Skeletal muscle tissue (tissue), 4 donors: ENCODE measurements around the gene DYNC1I1. TPM values are rescaled to one million over a fixed set of nuclear protein-coding genes. Genes with fewer than 3 reads are reported as not detected.

Source experiments
- H3K27ac ChIP-seq: one replicate; pipeline ENCODE4 v1.7.0; 2013; ENCODE audit warnings: mild to moderate bottlenecking, low read depth, low read length, inconsistent platforms
- H3K27me3 ChIP-seq, 3 donors: one replicate each; pipeline ENCODE4 v1.7.0; 2013; ENCODE audit warnings: low read length in 3 of 3; ENCODE audit not compliant: control insufficient read depth in 3 of 3, insufficient read depth in 3 of 3
- H3K36me3 ChIP-seq, 3 donors: one replicate each; pipeline ENCODE4 v1.7.0; 2013; ENCODE audit warnings: low read length in 3 of 3; ENCODE audit not compliant: control insufficient read depth in 3 of 3, insufficient read depth in 3 of 3
- H3K4me1 ChIP-seq, 3 donors: one replicate each; pipeline ENCODE4 v1.7.0; 2013; ENCODE audit warnings: low read length in 3 of 3, mild to moderate bottlenecking in 3 of 3; ENCODE audit not compliant: control insufficient read depth in 3 of 3, insufficient read depth in 3 of 3
- H3K4me3 ChIP-seq, 3 donors: one replicate each; pipeline ENCODE4 v1.7.0; 2013; ENCODE audit warnings: low read length in 3 of 3
- H3K9ac ChIP-seq, 3 donors: one replicate each; pipeline ENCODE4 v1.7.0; 2013; ENCODE audit warnings: low read length in 3 of 3, mild to moderate bottlenecking in 3 of 3, moderate library complexity in 2 of 3, low read depth in 1 of 3
- H3K9me3 ChIP-seq, 3 donors: one replicate each; pipeline ENCODE4 v1.7.0; 2013; ENCODE audit warnings: low read length in 3 of 3; ENCODE audit not compliant: control insufficient read depth in 3 of 3
- total RNA-seq: library from RNA; depleted of rRNA; stranded (reverse); fragments of >200 nt; gene quantifications from one replicate; pipeline ENCODE4 v1.2.3, GENCODE V29; 2014
- donor health status: Osteomylitis.

Gene DYNC1I1
- total RNA-seq, 1 donor from 2014 or later, result 1.6 TPM

- H3K9me3 ChIP-seq, result no peaks in the 10 kb centered on the region
- peak overlapping the region; percentile 66 to 78 (median 72) for H3K4me3 ChIP-seq
- peaks cover 7 to 20% (median 7%) of the 10 kb centered on the region in 3 donors for H3K27me3 ChIP-seq
- H3K36me3 ChIP-seq, result no peaks in the 10 kb centered on the region
- H3K27ac ChIP-seq, result no peak overlapping the region
- peak overlapping the region; percentile 19 to 54 (median 46) for H3K9ac ChIP-seq
- peaks cover 5 to 6% (median 5%) of the 10 kb centered on the region in 3 donors for H3K4me1 ChIP-seq
These were observed 303.4 kb downstream of the DYNC1I1 start for GRCh38 chr7:96075510-96076349.

GRCh38 chr7:96076350-96076707 lies 304.0 kb downstream of the DYNC1I1 start:
- H3K4me3 ChIP-seq, result peak overlapping the region; percentile 66 to 78 (median 72)
- H3K9ac ChIP-seq, result peak overlapping the region; percentile 19 to 54 (median 46)
- peaks cover 7 to 20% (median 7%) of the 10 kb centered on the region in 3 donors for H3K27me3 ChIP-seq
- no peaks in the 10 kb centered on the region for H3K9me3 ChIP-seq
- H3K4me1 ChIP-seq, result peaks cover 5 to 6% (median 5%) of the 10 kb centered on the region in 3 donors
- no peaks in the 10 kb centered on the region for H3K36me3 ChIP-seq
- H3K27ac ChIP-seq, result no peak overlapping the region

- Histone ChIP-seq H3K4me1 (peaks cover 5 to 6% (median 5%) of the 10 kb centered on the region in 3 donors), H3K27me3 (peaks cover 7 to 20% (median 7%) of the 10 kb centered on the region in 3 donors)
These were observed 307.7 kb downstream of the DYNC1I1 start for GRCh38 chr7:96080027-96080426.

GRCh38 chr7:96084881-96085553 lies 312.7 kb downstream of the DYNC1I1 start:
- H3K9me3 ChIP-seq, result no peaks in the 10 kb centered on the region
- H3K4me1 ChIP-seq, result no peaks in the 10 kb centered on the region
- H3K36me3 ChIP-seq, result no peaks in the 10 kb centered on the region
- no peak overlapping the region for H3K27ac ChIP-seq
- H3K27me3 ChIP-seq, result no peaks in the 10 kb centered on the region
- H3K9ac ChIP-seq, result no peak overlapping the region
- H3K4me3 ChIP-seq, result no peak overlapping the region

More at GRCh38 chr7:96080027-96080426, 307.7 kb downstream of the DYNC1I1 start:
- no peaks in the 10 kb centered on the region for H3K9me3 ChIP-seq
- H3K4me3 ChIP-seq, result no peak overlapping the region
- H3K27ac ChIP-seq, result no peak overlapping the region
- no peak overlapping the region for H3K9ac ChIP-seq
- no peaks in the 10 kb centered on the region for H3K36me3 ChIP-seq

GRCh38 chr7:96085953-96086352 lies 313.6 kb downstream of the DYNC1I1 start:
- H3K4me3 ChIP-seq, result no peak overlapping the region
- no peaks in the 10 kb centered on the region for H3K4me1 ChIP-seq
- H3K9me3 ChIP-seq, result no peaks in the 10 kb centered on the region
- no peaks in the 10 kb centered on the region for H3K36me3 ChIP-seq
- no peaks in the 10 kb centered on the region for H3K27me3 ChIP-seq
- H3K9ac ChIP-seq, result no peak overlapping the region
- H3K27ac ChIP-seq, result no peak overlapping the region

GRCh38 chr7:96088579-96088978 lies 316.2 kb downstream of the DYNC1I1 start:
- Histone ChIP-seq H3K36me3 (no peaks in the 10 kb centered on the region), H3K27ac (no peak overlapping the region), H3K9me3 (no peaks in the 10 kb centered on the region), H3K4me3 (no peak overlapping the region), H3K27me3 (no peaks in the 10 kb centered on the region), H3K9ac (no peak overlapping the region), H3K4me1 (no peaks in the 10 kb centered on the region)

GRCh38 chr7:96089511-96089910 lies 317.2 kb downstream of the DYNC1I1 start:
- no peak overlapping the region for H3K27ac ChIP-seq
- H3K36me3 ChIP-seq, result no peaks in the 10 kb centered on the region
- H3K9ac ChIP-seq, result no peak overlapping the region
- no peaks in the 10 kb centered on the region for H3K4me1 ChIP-seq
- H3K27me3 ChIP-seq, result no peaks in the 10 kb centered on the region
- H3K4me3 ChIP-seq, result no peak overlapping the region
- H3K9me3 ChIP-seq, result no peaks in the 10 kb centered on the region

- no peaks in the 10 kb centered on the region for H3K9me3 ChIP-seq
These were observed 318.4 kb downstream of the DYNC1I1 start for GRCh38 chr7:96090756-96091155.

GRCh38 chr7:96093435-96093834 lies 321.1 kb downstream of the DYNC1I1 start:
- Histone ChIP-seq H3K9me3 (no peaks in the 10 kb centered on the region), H3K27ac (no peak overlapping the region), H3K4me3 (no peak overlapping the region), H3K36me3 (no peaks in the 10 kb centered on the region), H3K9ac (no peak overlapping the region), H3K27me3 (no peaks in the 10 kb centered on the region), H3K4me1 (no peaks in the 10 kb centered on the region)

More at GRCh38 chr7:96090756-96091155, 318.4 kb downstream of the DYNC1I1 start:
- Histone ChIP-seq H3K27me3 (no peaks in the 10 kb centered on the region), H3K27ac (no peak overlapping the region), H3K4me3 (no peak overlapping the region), H3K4me1 (no peaks in the 10 kb centered on the region), H3K36me3 (no peaks in the 10 kb centered on the region), H3K9ac (no peak overlapping the region)

- peaks cover 0 to 6% (median 2%) of the 10 kb centered on the region in 3 donors for H3K9me3 ChIP-seq
- no peak overlapping the region for H3K9ac ChIP-seq
- H3K27me3 ChIP-seq, result no peaks in the 10 kb centered on the region
- H3K27ac ChIP-seq, result no peak overlapping the region
- no peak overlapping the region for H3K4me3 ChIP-seq
- no peaks in the 10 kb centered on the region for H3K36me3 ChIP-seq
- no peaks in the 10 kb centered on the region for H3K4me1 ChIP-seq
These were observed 325.5 kb downstream of the DYNC1I1 start for GRCh38 chr7:96097835-96098234.
